ENCODE data around the gene TOGARAM1. TPM values are rescaled to one million over a fixed set of nuclear protein-coding genes. Genes with fewer than 3 reads are reported as not detected.

The TOGARAM1 gene
- total and polyA plus RNA-seq, 9 of the 15 experiments (the other 6 are each of a cell fraction or from before 2014, with no cell fraction given) = 1.3 to 6.4 (median 3.7) TPM

DNA sequence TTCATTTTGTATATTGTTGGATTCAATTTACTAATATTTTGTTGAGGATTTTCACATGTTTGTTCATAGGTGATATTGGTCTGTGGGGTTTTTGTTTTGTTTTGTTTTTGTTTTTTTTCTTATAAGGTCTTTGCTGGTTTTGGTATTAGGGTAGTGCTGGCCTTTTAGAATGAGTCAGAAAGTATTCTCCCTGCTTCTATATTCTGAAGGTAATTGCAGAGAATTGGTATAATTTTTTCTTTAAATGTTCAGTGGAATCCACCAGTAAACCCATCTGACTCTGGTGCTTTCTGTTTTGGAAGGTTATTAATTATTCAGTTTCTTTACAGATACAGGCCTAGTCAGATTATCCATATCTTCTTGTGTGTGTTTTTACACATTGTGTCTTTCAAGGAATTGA is 8.9 kb downstream of the TOGARAM1 start:
- Histone ChIP-seq H3K9me1 (ENCODE audit: control insufficient read depth, insufficient read depth, low read length) (no peaks in the 10 kb centered on the region), H3K36me3 (ENCODE audit: control insufficient read depth, insufficient read depth, low read length) (no peaks in the 10 kb centered on the region; the same call in 2 of the 3 replicates), H4K20me1 (replicated peaks; ENCODE audit: control insufficient read depth, insufficient read depth, low read length) (no peaks in the 10 kb centered on the region), H3K9me3 (replicated peaks; ENCODE audit: control insufficient read depth, insufficient read depth, low read depth, low read length) (no peaks in the 10 kb centered on the region), H2AFZ (ENCODE audit: low read depth, low read length) (no peak overlapping the region), H3K79me2 (ENCODE audit: control insufficient read depth, insufficient read depth, low read length) (peaks cover 64% of the 10 kb centered on the region), H3K9ac (ENCODE audit: insufficient read depth in 1 of 2, low read depth in 2 of 2, low read length in 2 of 2) (no peak overlapping the region), H3K27ac (ENCODE audit: extremely low read depth, low read depth, low read length) (no peak overlapping the region), H3K4me2 (ENCODE audit: insufficient read depth, low read length) (no peak overlapping the region), H3K4me3 (no peak overlapping the region), H3K4me1 (replicated peaks in 1 of 2; ENCODE audit: control insufficient read depth in 2 of 2, insufficient read depth in 2 of 2, low read length in 2 of 2) (no peaks in the 10 kb centered on the region; a peak in 1 of 5 replicates), H3K27me3 (ENCODE audit: control insufficient read depth in 2 of 2, insufficient read depth in 2 of 2, low read length in 2 of 2) (no peaks in the 10 kb centered on the region)
- DNase-seq (ENCODE audit: extremely low read depth in 1 of 4, low spot score in 3 of 4) (no peak), ATAC-seq (no peak), FAIRE-seq (no peak)
- no TSS peak for BruUV-seq (replicated peaks)
- CTCF ChIA-PET (ENCODE audit: low intra/inter-chr PET ratio) = no interaction called here
- POLR2A ChIA-PET = no interaction called here
- intact Hi-C loops (cut with micrococcal nuclease) (no loop called here), in situ Hi-C loops (cut with MboI) (no loop called here)
- TF ChIP-seq TCF7L2 (IDR thresholded peaks at IDR 0.05; ENCODE audit: low read depth, low read length) (no peak), RAD21 (CRISPR knock-in tag; conservative IDR thresholded peaks at IDR 0.05 in 1 of 2, IDR thresholded peaks at IDR 0.05 in 1 of 2) (no peak), ARID1B (IDR thresholded peaks at IDR 0.05) (no peak), MTA3 (IDR thresholded peaks at IDR 0.05; ENCODE audit: borderline replicate concordance) (no peak), RNF2 (IDR thresholded peaks at IDR 0.05) (no peak), RFX5 (IDR thresholded peaks at IDR 0.05; ENCODE audit: low read depth, low read length) (no peak), RUNX1 (IDR thresholded peaks at IDR 0.05; ENCODE audit: low read depth) (no peak), SRSF9 (IDR thresholded peaks at IDR 0.05; ENCODE audit: borderline replicate concordance, low read depth, low read length) (no peak), POLR3A (IDR thresholded peaks at IDR 0.05; ENCODE audit: borderline replicate concordance, extremely low read depth, insufficient read depth, insufficient read length) (no peak), ZNF316 (IDR thresholded peaks at IDR 0.05) (no peak)
- TF ChIP-seq, protein P1, sequence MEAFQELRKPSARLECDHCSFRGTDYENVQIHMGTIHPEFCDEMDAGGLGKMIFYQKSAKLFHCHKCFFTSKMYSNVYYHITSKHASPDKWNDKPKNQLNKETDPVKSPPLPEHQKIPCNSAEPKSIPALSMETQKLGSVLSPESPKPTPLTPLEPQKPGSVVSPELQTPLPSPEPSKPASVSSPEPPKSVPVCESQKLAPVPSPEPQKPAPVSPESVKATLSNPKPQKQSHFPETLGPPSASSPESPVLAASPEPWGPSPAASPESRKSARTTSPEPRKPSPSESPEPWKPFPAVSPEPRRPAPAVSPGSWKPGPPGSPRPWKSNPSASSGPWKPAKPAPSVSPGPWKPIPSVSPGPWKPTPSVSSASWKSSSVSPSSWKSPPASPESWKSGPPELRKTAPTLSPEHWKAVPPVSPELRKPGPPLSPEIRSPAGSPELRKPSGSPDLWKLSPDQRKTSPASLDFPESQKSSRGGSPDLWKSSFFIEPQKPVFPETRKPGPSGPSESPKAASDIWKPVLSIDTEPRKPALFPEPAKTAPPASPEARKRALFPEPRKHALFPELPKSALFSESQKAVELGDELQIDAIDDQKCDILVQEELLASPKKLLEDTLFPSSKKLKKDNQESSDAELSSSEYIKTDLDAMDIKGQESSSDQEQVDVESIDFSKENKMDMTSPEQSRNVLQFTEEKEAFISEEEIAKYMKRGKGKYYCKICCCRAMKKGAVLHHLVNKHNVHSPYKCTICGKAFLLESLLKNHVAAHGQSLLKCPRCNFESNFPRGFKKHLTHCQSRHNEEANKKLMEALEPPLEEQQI (IDR thresholded peaks at IDR 0.05) = no peak
- TF ChIP-seq, protein P2, sequence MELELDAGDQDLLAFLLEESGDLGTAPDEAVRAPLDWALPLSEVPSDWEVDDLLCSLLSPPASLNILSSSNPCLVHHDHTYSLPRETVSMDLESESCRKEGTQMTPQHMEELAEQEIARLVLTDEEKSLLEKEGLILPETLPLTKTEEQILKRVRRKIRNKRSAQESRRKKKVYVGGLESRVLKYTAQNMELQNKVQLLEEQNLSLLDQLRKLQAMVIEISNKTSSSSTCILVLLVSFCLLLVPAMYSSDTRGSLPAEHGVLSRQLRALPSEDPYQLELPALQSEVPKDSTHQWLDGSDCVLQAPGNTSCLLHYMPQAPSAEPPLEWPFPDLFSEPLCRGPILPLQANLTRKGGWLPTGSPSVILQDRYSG (tag; conservative IDR thresholded peaks at IDR 0.05; ENCODE audit: low read depth) = no peak
